Measurements from ENCODE around the gene TANC1.
A peak's percentile ranks its signal among the peaks of the same experiment; 100 is the strongest.

TANC1 gene

DNA sequence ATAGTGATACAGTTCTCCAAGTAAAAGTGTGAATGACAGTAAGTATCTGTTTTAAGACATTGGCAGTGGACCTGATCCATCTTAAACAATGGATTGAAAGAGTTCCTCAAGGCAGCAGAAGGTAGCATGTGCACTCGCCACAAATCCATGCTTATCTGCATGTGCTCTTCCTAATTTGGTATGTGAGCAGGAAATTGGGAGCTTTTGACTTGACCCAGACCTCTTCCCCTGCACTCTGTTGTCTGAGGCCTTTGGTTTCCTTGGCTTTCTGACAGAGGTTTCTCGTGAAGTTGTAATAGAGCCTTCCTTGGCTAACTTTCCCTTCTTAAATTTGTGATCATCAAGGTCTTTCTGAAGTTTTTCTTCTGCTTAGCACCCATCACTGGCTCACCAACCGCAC lies 204.0 kb downstream of the TANC1 start:
- H3K4me3 ChIP-seq (ENCODE audit: low read depth, low read length): no peak overlapping the region
- no peak for TF ChIP-seq CTCF (IDR thresholded peaks at IDR 0.05; ENCODE audit: borderline replicate concordance, insufficient read depth, low read depth, low read length)

DNA sequence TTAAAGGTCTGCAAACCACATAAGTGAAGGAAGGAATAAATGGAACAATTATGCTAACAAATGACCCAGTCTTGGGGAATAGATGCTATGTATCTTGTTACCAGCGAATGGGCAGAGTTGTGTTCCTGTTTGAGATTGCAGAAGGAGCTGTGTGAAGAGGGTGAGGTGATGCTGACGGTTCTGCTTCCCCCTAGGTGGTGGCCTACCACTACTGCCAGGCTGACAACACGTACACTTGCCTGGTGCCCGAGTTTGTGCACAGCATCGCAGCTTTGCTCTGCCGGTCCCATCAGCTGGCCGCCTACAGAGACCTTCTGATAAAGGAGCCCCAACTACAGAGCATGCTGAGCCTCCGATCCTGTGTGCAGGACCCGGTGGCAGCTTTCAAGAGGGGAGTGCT lies 206.3 kb downstream of the TANC1 start:
- TF ChIP-seq CTCF (IDR thresholded peaks at IDR 0.05; ENCODE audit: borderline replicate concordance, insufficient read depth, low read depth, low read length): no peak

DNA sequence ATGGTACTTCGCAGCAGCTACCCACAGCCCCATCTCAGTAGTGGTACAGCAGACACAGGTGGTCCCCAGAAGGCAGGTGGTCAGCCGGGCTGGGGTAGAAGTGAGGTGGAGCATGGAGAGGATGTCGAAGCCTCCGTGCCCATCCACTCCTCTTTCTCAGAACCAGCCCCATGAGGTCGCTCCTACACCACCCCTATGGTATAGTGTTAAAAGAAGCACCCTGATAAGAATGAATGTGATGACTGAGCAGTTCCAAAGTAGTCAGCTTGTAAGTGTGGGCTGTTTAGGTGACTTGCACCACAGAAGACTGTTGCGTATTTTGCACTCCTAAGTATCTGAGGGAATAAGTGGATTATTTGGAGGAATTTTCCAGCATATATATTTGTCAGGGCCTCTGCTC lies 206.7 kb downstream of the TANC1 start:
- H3K4me3 ChIP-seq (ENCODE audit: low read depth, low read length): no peak overlapping the region

More for the DNA sequence above, 206.3 kb downstream of the TANC1 start:
- H3K4me3 ChIP-seq (ENCODE audit: low read depth, low read length): no peak overlapping the region

GRCh38 chr2:159175927-159176326 lies 207.5 kb downstream of the TANC1 start:
- TF ChIP-seq CTCF (IDR thresholded peaks at IDR 0.05; ENCODE audit: borderline replicate concordance, insufficient read depth, low read depth, low read length): no peak
- no peak overlapping the region for H3K4me3 ChIP-seq (ENCODE audit: low read depth, low read length)

More for the DNA sequence above, 206.7 kb downstream of the TANC1 start:
- 0 out of 2 replicates have a peak, but pooled peaks have one; percentile 8 for TF ChIP-seq CTCF (IDR thresholded peaks at IDR 0.05; ENCODE audit: borderline replicate concordance, insufficient read depth, low read depth, low read length)

GRCh38 chr2:159176555-159176954 lies 208.1 kb downstream of the TANC1 start:
- H3K4me3 ChIP-seq (ENCODE audit: low read depth, low read length): no peak overlapping the region
- TF ChIP-seq CTCF (IDR thresholded peaks at IDR 0.05; ENCODE audit: borderline replicate concordance, insufficient read depth, low read depth, low read length): no peak

DNA sequence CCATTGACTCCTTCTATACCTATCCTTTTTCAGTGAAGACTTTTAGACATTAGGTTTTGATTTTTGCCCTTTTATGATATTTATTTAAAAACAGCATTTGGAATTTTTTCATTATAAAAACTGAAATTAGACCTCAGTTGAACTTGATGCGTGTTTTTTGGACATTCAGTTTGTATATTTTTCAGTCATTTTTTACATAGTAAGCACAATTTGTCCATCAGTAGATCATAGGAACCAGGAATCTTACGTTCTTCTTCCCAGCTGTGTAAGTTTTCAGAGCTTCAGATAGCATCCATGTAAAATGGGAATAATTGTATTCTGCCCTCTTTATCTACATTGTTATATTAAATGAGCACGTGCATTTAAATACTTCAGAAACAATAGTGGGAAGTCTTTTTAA lies 208.9 kb downstream of the TANC1 start:
- no peak overlapping the region for H3K4me3 ChIP-seq (ENCODE audit: low read depth, low read length)
- no peak for TF ChIP-seq CTCF (IDR thresholded peaks at IDR 0.05; ENCODE audit: borderline replicate concordance, insufficient read depth, low read depth, low read length)

- no peak for TF ChIP-seq CTCF (IDR thresholded peaks at IDR 0.05; ENCODE audit: borderline replicate concordance, insufficient read depth, low read depth, low read length)
- no peak overlapping the region for H3K4me3 ChIP-seq (ENCODE audit: low read depth, low read length)
These were observed 209.5 kb downstream of the TANC1 start for GRCh38 chr2:159177957-159178356.

Data from GM12875 (cell line).